Activated CD8-positive, alpha-beta memory T cell treated with anti-CD3 and anti-CD28 coated beads for 48 hours (primary cell): ENCODE results near the gene ATAD1.
"Not testable (repeated sequence)": the region's sequence is repeated elsewhere in the genome, so short reads cannot be mapped to it uniquely, and the experiment has no call there.

Experiments
- DNase-seq, 3 experiments: peaks; one replicate each; pipeline ENCODE4 v3.0.0-alpha.2; 2020; ENCODE audit warnings: low read depth in 2 of 3, low spot score in 2 of 3

The ATAD1 gene

GRCh38 chr10:87846711-87847110, 28.7 kb upstream of the ATAD1 start:
- not testable (repeated sequence) for DNase-seq

GRCh38 chr10:87846023-87846422, 28.0 kb upstream of the ATAD1 start:
- DNase-seq: no peak

- no peak for DNase-seq
Observed at GRCh38 chr10:87845624-87845998, 27.6 kb upstream of the ATAD1 start.

GRCh38 chr10:87844837-87845623, 27.0 kb upstream of the ATAD1 start:
- no peak for DNase-seq

- no peak for DNase-seq
Observed at GRCh38 chr10:87843714-87844113, 25.7 kb upstream of the ATAD1 start.

- DNase-seq: no peak
Observed at GRCh38 chr10:87842776-87843497, 24.9 kb upstream of the ATAD1 start.

- no peak for DNase-seq
Observed at GRCh38 chr10:87842220-87842641, 24.2 kb upstream of the ATAD1 start.

GRCh38 chr10:87841186-87841585, 23.2 kb upstream of the ATAD1 start:
- no peak for DNase-seq

- no peak for DNase-seq
Observed at GRCh38 chr10:87838650-87839049, 20.6 kb upstream of the ATAD1 start.

- no peak for DNase-seq
Observed at GRCh38 chr10:87837445-87837844, 19.4 kb upstream of the ATAD1 start.

GRCh38 chr10:87836098-87836497, 18.1 kb upstream of the ATAD1 start:
- no peak for DNase-seq

- no peak for DNase-seq
Observed at GRCh38 chr10:87829986-87830729, 12.1 kb upstream of the ATAD1 start.

- not testable (repeated sequence) for DNase-seq
Observed at GRCh38 chr10:87829051-87829450, 11.0 kb upstream of the ATAD1 start.

- no peak for DNase-seq
Observed at GRCh38 chr10:87827681-87828080, 9.7 kb upstream of the ATAD1 start.

GRCh38 chr10:87826653-87827052, 8.6 kb upstream of the ATAD1 start:
- no peak for DNase-seq

GRCh38 chr10:87819289-87819585, 1.2 kb upstream of the ATAD1 start:
- DNase-seq: no peak

GRCh38 chr10:87818505-87819288, 671 bp upstream of the ATAD1 start:
- DNase-seq: peak; percentile 26 to 37 (median 28)

- no peak for DNase-seq
Observed at GRCh38 chr10:87816898-87817608, 973 bp downstream of the ATAD1 start.

GRCh38 chr10:87816163-87816897, 1.7 kb downstream of the ATAD1 start:
- no peak for DNase-seq
